Panc1 (cell line): ENCODE data around the gene SELENOS. TPM values are rescaled to one million over a fixed set of nuclear protein-coding genes. Genes with fewer than 3 reads are reported as not detected.

ENCODE experiments used
- ATAC-seq: fragments of 200-7000 bp; cut with Tn5 transposase; 2 replicates; pipeline ENCODE4 v1.9.1; 2020; ENCODE audit warnings: mild to moderate bottlenecking, moderate library complexity
- BruUV-seq: library from RNA; stranded (reverse); fragments of 400-500 nt; replicated peaks from 2 replicates; lab custom pipeline; 2021; lab: Mats Ljungman, UMichigan
- CTCF ChIA-PET: fragments of 300-600 bp; sonication (Branson Sonifier 250); formaldehyde crosslinking; loops from one replicate; lab custom pipeline; 2022; ENCODE audit warnings: antibody characterized with exemption; lab: Charles Lee
- POLR2A ChIA-PET: fragments of 300-600 bp; sonication (Branson Sonifier 250); formaldehyde crosslinking; loops from one replicate; lab custom pipeline; 2022; ENCODE audit warnings: antibody characterized with exemption; lab: Charles Lee
- DNase-seq: peaks from one replicate; pipeline ENCODE4 v3.0.0-alpha.2; 2010; ENCODE audit warnings: low read depth, low spot score
- H3K27ac ChIP-seq: 2 replicates; pipeline ENCODE4 v1.5.1; 2011; ENCODE audit warnings: mild to moderate bottlenecking, low read length, inconsistent platforms
- H3K27me3 ChIP-seq: fragments of 200-500 bp; sonication (Bioruptor generic); 2 replicates; pipeline ENCODE4 v1.6.0; 2014; ENCODE audit warnings: low read length, inconsistent platforms; ENCODE audit not compliant: control insufficient read depth, insufficient read depth
- H3K36me3 ChIP-seq: fragments of 200-500 bp; sonication (Bioruptor generic); 2 replicates; pipeline ENCODE4 v1.5.1; 2014; ENCODE audit warnings: inconsistent platforms, mild to moderate bottlenecking, low read length, moderate library complexity; ENCODE audit not compliant: control insufficient read depth, insufficient read depth
- H3K4me1 ChIP-seq: 2 replicates; pipeline ENCODE4 v1.5.1; 2011; ENCODE audit warnings: inconsistent platforms, mild to moderate bottlenecking, low read length, moderate library complexity; ENCODE audit not compliant: control insufficient read depth, insufficient read depth
- H3K4me3 ChIP-seq, 2 experiments: 2 replicates each; pipeline ENCODE4 v1.5.1; 2011 to 2012; ENCODE audit warnings: low read depth in 2 of 2, low read length in 2 of 2, mild to moderate bottlenecking in 2 of 2, inconsistent platforms in 1 of 2, moderate library complexity in 1 of 2
- H3K9me3 ChIP-seq: fragments of 200-500 bp; sonication (Bioruptor generic); 2 replicates; pipeline ENCODE4 v1.5.1; 2014; ENCODE audit warnings: low read depth, mild to moderate bottlenecking, inconsistent platforms, low read length, moderate library complexity; ENCODE audit not compliant: control insufficient read depth, insufficient read depth
- CTCF ChIP-seq: fragments of 450-650 bp; IDR thresholded peaks from 2 replicates; pipeline ENCODE4 v1.5.1; 2017; ENCODE audit warnings: mild to moderate bottlenecking
- POLR2AphosphoS5 ChIP-seq: IDR thresholded peaks from 2 replicates; pipeline ENCODE4 v1.6.1; 2012; ENCODE audit warnings: mild to moderate bottlenecking, low read depth, low read length, moderate library complexity
- REST ChIP-seq, 2 experiments: IDR thresholded peaks; 2 replicates each; pipeline ENCODE4 v1.6.1; 2011 to 2012; ENCODE audit warnings: low read depth in 2 of 2, control low read depth in 1 of 2, low read length in 1 of 2, mild to moderate bottlenecking in 1 of 2, moderate library complexity in 1 of 2; ENCODE audit not compliant: insufficient read depth in 1 of 2
- SIN3A ChIP-seq: IDR thresholded peaks from 2 replicates; pipeline ENCODE4 v1.6.1; 2012; ENCODE audit warnings: low read depth, mild to moderate bottlenecking, low read length, moderate library complexity, borderline replicate concordance; ENCODE audit not compliant: insufficient read depth
- TCF7L2 ChIP-seq: IDR thresholded peaks from 2 replicates; pipeline ENCODE4 v1.6.1; 2011; ENCODE audit warnings: mild to moderate bottlenecking, low read depth, low read length, inconsistent platforms
- in situ Hi-C: cut with HindIII; loops from 2 replicates; pipeline ENCODE4 v1.10.0; 2016; ENCODE audit warnings: low sequenced_read_pairs, low pct_unique_long_range_greater_than_20kb
- intact Hi-C: fragments of 100-400 bp; cut with micrococcal nuclease; formaldehyde crosslinking; loops from one replicate; pipeline ENCODE4 v1.10.0; 2022; ENCODE audit not compliant: unreplicated experiment
- total RNA-seq: library from RNA; stranded (reverse); gene quantifications from one replicate; pipeline ENCODE4 v1.2.1, GENCODE V29; 2021; ENCODE audit not compliant: unreplicated experiment

Gene SELENOS
- total RNA-seq, 1 experiment from 2014 or later = 74.9 TPM

GRCh38 chr15:101323793-101324523 lies 46.7 kb upstream of the SELENOS start (continued):
- TF ChIP-seq CTCF = no peak

GRCh38 chr15:101322854-101323477 lies 45.7 kb upstream of the SELENOS start:
- ChIA-PET POLR2A (no interaction called here), CTCF (no interaction called here)
- Histone ChIP-seq H3K4me3 (no peak overlapping the region), H3K36me3 (no peaks in the 10 kb centered on the region), H3K27me3 (no peaks in the 10 kb centered on the region), H3K27ac (no peak overlapping the region), H3K9me3 (no peaks in the 10 kb centered on the region), H3K4me1 (no peaks in the 10 kb centered on the region)
- no peak for TF ChIP-seq POLR2AphosphoS5
- TF ChIP-seq CTCF = no peak
- TF ChIP-seq SIN3A = no peak
- no peak for TF ChIP-seq REST (IDR thresholded peaks at IDR 0.05; ENCODE audit: insufficient read depth in 1 of 2, low read depth in 2 of 2, low read length in 1 of 2)
- TF ChIP-seq TCF7L2 = no peak
- in situ Hi-C loops = no loop called here
- BruUV-seq = no TSS peak
- no peak for ATAC-seq
- no peak for DNase-seq
- intact Hi-C loops = no loop called here
